B cell (primary cell): ENCODE results near the gene PHLDB3. TPM values are rescaled to one million over a fixed set of nuclear protein-coding genes. Genes with fewer than 3 reads are reported as not detected.

Experiments used
- ATAC-seq: fragments of 200-7000 bp; cut with Tn5 transposase; one replicate; pipeline ENCODE4 v1.10.0; 2021; ENCODE audit warnings: low read depth, mild to moderate bottlenecking, moderate number of reproducible peaks, moderate library complexity
- CTCF ChIA-PET: fragments of 350-600 bp; sonication (Branson Sonifier 250); formaldehyde crosslinking; loops from one replicate; lab custom pipeline; 2021; ENCODE audit warnings: antibody characterized with exemption, inconsistent platforms; lab: Charles Lee
- POLR2A ChIA-PET: fragments of 350-600 bp; sonication (Branson Sonifier 250); formaldehyde crosslinking; loops from one replicate; lab custom pipeline; 2021; ENCODE audit warnings: antibody characterized with exemption; lab: Charles Lee
- DNase-seq: peaks from one replicate; pipeline ENCODE4 v3.0.0; 2013
- H2AFZ ChIP-seq: 2 replicates; pipeline ENCODE4 v1.6.1; 2012; ENCODE audit warnings: mild to moderate bottlenecking, low read depth, low read length; ENCODE audit not compliant: insufficient read depth, poor library complexity, severe bottlenecking
- H3K27ac ChIP-seq, 2 donors: 1 replicate in 1 of 2; 2 replicates in 1 of 2; pipeline ENCODE4 v1.5.1; 2012 to 2013; ENCODE audit warnings: low read length in 2 of 2, mild to moderate bottlenecking in 2 of 2, moderate library complexity in 1 of 2
- H3K27me3 ChIP-seq, 4 experiments: fragments of 200-600 bp in 1 of 4; sonication (generic) in 1 of 4; replicated peaks in 1 of 4; 1 replicate in 2 of 4; 2 replicates in 2 of 4; pipeline versions ENCODE4 v1.6.1 to v1.7.0; 2013 to 2016; ENCODE audit warnings: low read length in 3 of 4, mild to moderate bottlenecking in 2 of 4, mixed read lengths in 1 of 4, moderate library complexity in 1 of 4; ENCODE audit not compliant: insufficient read depth in 4 of 4, control insufficient read depth in 3 of 4; ENCODE audit errors: control extremely low read depth in 1 of 4
- H3K36me3 ChIP-seq, 2 experiments: replicated peaks in 1 of 2; 1 replicate in 1 of 2; 2 replicates in 1 of 2; pipeline versions ENCODE4 v1.6.1 to v1.7.1; 2013; ENCODE audit warnings: low read length in 1 of 2; ENCODE audit not compliant: insufficient read depth in 2 of 2, control insufficient read depth in 1 of 2; ENCODE audit errors: control extremely low read depth in 1 of 2, extremely low read depth in 1 of 2
- H3K4me1 ChIP-seq, 2 donors: fragments of 200-600 bp in 1 of 2; sonication (generic) in 1 of 2; 1 replicate in 1 of 2; 2 replicates in 1 of 2; pipeline versions ENCODE4 v1.5.1 to v1.6.1; 2013 to 2017; ENCODE audit warnings: low read length in 2 of 2; ENCODE audit not compliant: control insufficient read depth in 2 of 2, insufficient read depth in 2 of 2
- H3K4me2 ChIP-seq: replicated peaks from 2 replicates; pipeline ENCODE3; 2012; ENCODE audit warnings: mild to moderate bottlenecking, low read depth, low read length; ENCODE audit not compliant: poor library complexity, severe bottlenecking
- H3K4me3 ChIP-seq, 5 experiments: fragments of 200-600 bp in 1 of 5; sonication (generic) in 1 of 5; 1 replicate in 3 of 5; 2 replicates in 2 of 5; pipeline versions ENCODE4 v1.5.1 to v1.7.0; 2011 to 2016; ENCODE audit warnings: low read length in 4 of 5, mild to moderate bottlenecking in 4 of 5, low read depth in 2 of 5, control low read depth in 1 of 5, moderate library complexity in 1 of 5; ENCODE audit not compliant: insufficient read depth in 1 of 5; ENCODE audit errors: control extremely low read depth in 1 of 5, extremely low read depth in 1 of 5
- H3K79me2 ChIP-seq: fragments of 200-600 bp; sonication (generic); one replicate; pipeline ENCODE4 v1.6.0; 2016; ENCODE audit warnings: low read length; ENCODE audit not compliant: control insufficient read depth, insufficient read depth
- H3K9ac ChIP-seq: fragments of 200-600 bp; sonication (generic); 2 replicates; pipeline ENCODE4 v1.6.1; 2017; ENCODE audit warnings: mild to moderate bottlenecking, low read length, moderate library complexity
- H3K9me3 ChIP-seq, 3 donors: one replicate each; pipeline versions ENCODE4 v1.6.1 to v1.7.1; 2013; ENCODE audit warnings: low read length in 2 of 3; ENCODE audit not compliant: control insufficient read depth in 2 of 3, insufficient read depth in 1 of 3; ENCODE audit errors: control extremely low read depth in 1 of 3
- H4K20me1 ChIP-seq: 2 replicates; pipeline ENCODE4 v1.6.0; 2012; ENCODE audit warnings: mild to moderate bottlenecking, low read length; ENCODE audit not compliant: insufficient read depth, control insufficient read depth, poor library complexity, severe bottlenecking
- H3K27ac Mint-ChIP-seq: one replicate; pipeline ENCODE4 v1.8.0; 2021; ENCODE audit warnings: mixed read lengths
- H3K27me3 Mint-ChIP-seq: one replicate; pipeline ENCODE4 v1.8.0; 2021; ENCODE audit warnings: mixed read lengths
- H3K4me1 Mint-ChIP-seq: one replicate; pipeline ENCODE4 v1.8.0; 2021; ENCODE audit warnings: mixed read lengths
- H3K4me3 Mint-ChIP-seq: one replicate; pipeline ENCODE4 v1.8.0; 2021; ENCODE audit warnings: mixed read lengths
- H3K9me3 Mint-ChIP-seq: one replicate; pipeline ENCODE4 v1.8.0; 2022; ENCODE audit warnings: mixed read lengths; ENCODE audit not compliant: insufficient read depth
- EZH2 ChIP-seq: IDR thresholded peaks from 2 replicates; pipeline ENCODE4 v1.6.1; 2012; ENCODE audit warnings: borderline replicate concordance, low read depth, mild to moderate bottlenecking, moderate library complexity, low read length; ENCODE audit not compliant: insufficient read depth, poor library complexity, severe bottlenecking
- WGBS: methylation state at CpG from one replicate; pipeline ENCODE4 v1.1.5; 2013; ENCODE audit warnings: missing lambda C conversion rate; ENCODE audit not compliant: insufficient coverage; 5-methylcytosine and 5-hydroxymethylcytosine counted together
- intact Hi-C: fragments of 100-400 bp; cut with micrococcal nuclease; formaldehyde crosslinking; loops from one replicate; pipeline ENCODE4 v1.10.0; 2022
- polyA plus RNA-seq: library from polyadenylated mRNA; depleted of rRNA; stranded (reverse); fragments of >200 nt; gene quantifications from 2 replicates; pipeline ENCODE4 v1.2.3, GENCODE V29; 2012
- total RNA-seq, 2 donors: library from RNA; stranded (reverse); fragments of 120-200 nt in 1 of 2; gene quantifications; 1 replicate in 1 of 2; 2 replicates in 1 of 2; pipeline versions ENCODE4 v1.2.3 to v1.2.4, GENCODE V29; 2013 to 2022
- TF ChIP-seq, protein P1 (sequence below): fragments of 200-600 bp; IDR thresholded peaks from one replicate; pipeline ENCODE4 v1.8.0; 2022; ENCODE audit warnings: antibody characterized with exemption, mild to moderate bottlenecking

PHLDB3 gene
- total and polyA plus RNA-seq, 2 donors (not counting 1 experiment from before 2014, with no cell fraction given): 10.2 to 30.7 TPM

DNA sequence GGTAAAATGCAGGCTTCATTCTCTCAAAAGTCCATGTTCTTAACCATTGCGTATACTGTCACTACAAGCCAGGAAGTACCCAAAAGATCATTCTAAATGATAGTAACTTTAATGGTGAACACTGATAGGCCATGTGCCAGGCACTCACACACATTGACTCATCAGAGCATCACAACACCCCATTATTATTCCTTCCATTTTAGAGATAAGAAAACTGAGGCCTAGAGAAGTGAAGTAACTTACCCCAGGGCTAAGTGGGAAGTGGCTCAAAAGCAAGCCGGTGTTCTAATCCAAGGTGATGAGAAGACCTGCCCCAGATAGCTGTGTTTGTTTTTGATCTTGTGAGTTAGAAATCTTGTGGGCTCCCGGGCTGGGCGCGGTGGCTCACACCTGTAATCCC, 1.4 kb upstream of the PHLDB3 start:
- H3K27ac ChIP-seq: peak overlapping the region in 1 of 2 donors; percentile 9

GRCh38 chr19:43505186-43505456, 575 bp upstream of the PHLDB3 start:
- ChIA-PET CTCF (interaction anchor here (1.0 to 3.6 kb wide), 4 partner anchors 14 to 66 kb away, joined by 3 to 45 read pairs (median 20); no protein-coding TSS in a partner anchor), POLR2A (interaction anchor here (0.6 to 2.9 kb wide), 5 partner anchors 8 to 41 kb away, joined by 5 to 13 read pairs (median 7); partner anchors contain the start of gene ZNF575)
- ATAC-seq: no peak
- WGBS: no CpG with 5 or more reads among the region's 3 CpGs
- Mint-ChIP-seq H3K4me3 (peak overlapping the region; percentile 95), H3K9me3 (no peaks in the 10 kb centered on the region), H3K27ac (peak overlapping the region; percentile 74), H3K4me1 (peaks cover 23% of the 10 kb centered on the region), H3K27me3 (no peaks in the 10 kb centered on the region)
- no peaks in the 10 kb centered on the region for H4K20me1 ChIP-seq
- intact Hi-C loops: no loop called here
- no peaks in the 10 kb centered on the region for H3K9me3 ChIP-seq
- no peaks in the 10 kb centered on the region for H3K27me3 ChIP-seq
- H3K4me3 ChIP-seq: peak overlapping the region in 1 of 5 experiments; percentile 97
- peak overlapping the region; percentile 99 for H3K4me2 ChIP-seq
- H2AFZ ChIP-seq: peak overlapping the region; percentile 98
- H3K36me3 ChIP-seq: peaks cover 1 to 2% of the 10 kb centered on the region in 2 experiments
- peaks cover 12 to 22% of the 10 kb centered on the region in 2 donors for H3K4me1 ChIP-seq
- DNase-seq: no peak
- TF ChIP-seq EZH2: no peak
- TF ChIP-seq, protein P1, sequence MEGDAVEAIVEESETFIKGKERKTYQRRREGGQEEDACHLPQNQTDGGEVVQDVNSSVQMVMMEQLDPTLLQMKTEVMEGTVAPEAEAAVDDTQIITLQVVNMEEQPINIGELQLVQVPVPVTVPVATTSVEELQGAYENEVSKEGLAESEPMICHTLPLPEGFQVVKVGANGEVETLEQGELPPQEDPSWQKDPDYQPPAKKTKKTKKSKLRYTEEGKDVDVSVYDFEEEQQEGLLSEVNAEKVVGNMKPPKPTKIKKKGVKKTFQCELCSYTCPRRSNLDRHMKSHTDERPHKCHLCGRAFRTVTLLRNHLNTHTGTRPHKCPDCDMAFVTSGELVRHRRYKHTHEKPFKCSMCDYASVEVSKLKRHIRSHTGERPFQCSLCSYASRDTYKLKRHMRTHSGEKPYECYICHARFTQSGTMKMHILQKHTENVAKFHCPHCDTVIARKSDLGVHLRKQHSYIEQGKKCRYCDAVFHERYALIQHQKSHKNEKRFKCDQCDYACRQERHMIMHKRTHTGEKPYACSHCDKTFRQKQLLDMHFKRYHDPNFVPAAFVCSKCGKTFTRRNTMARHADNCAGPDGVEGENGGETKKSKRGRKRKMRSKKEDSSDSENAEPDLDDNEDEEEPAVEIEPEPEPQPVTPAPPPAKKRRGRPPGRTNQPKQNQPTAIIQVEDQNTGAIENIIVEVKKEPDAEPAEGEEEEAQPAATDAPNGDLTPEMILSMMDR: no peak
- peak overlapping the region; percentile 87 for H3K9ac ChIP-seq
- H3K79me2 ChIP-seq: no peaks in the 10 kb centered on the region
- H3K27ac ChIP-seq: peak overlapping the region; percentile 77 to 80

More for the DNA sequence above, 1.4 kb upstream of the PHLDB3 start:
- Mint-ChIP-seq H3K27me3 (no peaks in the 10 kb centered on the region), H3K27ac (peak overlapping the region; percentile 65), H3K4me1 (peaks cover 21% of the 10 kb centered on the region), H3K9me3 (no peaks in the 10 kb centered on the region), H3K4me3 (peak overlapping the region; percentile 60)
- Histone ChIP-seq H3K9ac (no peak overlapping the region), H2AFZ (no peak overlapping the region), H3K4me3 (no peak overlapping the region), H4K20me1 (no peaks in the 10 kb centered on the region), H3K79me2 (no peaks in the 10 kb centered on the region), H3K27me3 (no peaks in the 10 kb centered on the region), H3K36me3 (peaks cover 1 to 2% of the 10 kb centered on the region in 2 experiments), H3K9me3 (no peaks in the 10 kb centered on the region), H3K4me2 (no peak overlapping the region), H3K4me1 (peaks cover 12 to 22% of the 10 kb centered on the region in 2 donors)
- ATAC-seq (no peak), DNase-seq (no peak)
- 92% methylated on average over 4 of the region's 5 CpGs for WGBS
- CTCF ChIA-PET: interaction anchor here (2.6 to 3.6 kb wide), 2 partner anchors 19 to 58 kb away, joined by 13 to 45 read pairs; no protein-coding TSS in a partner anchor
- intact Hi-C loops: no loop called here
- POLR2A ChIA-PET: interaction anchor here (1.0 to 2.9 kb wide), 2 partner anchors 7 to 42 kb away, joined by 5 to 13 read pairs; no protein-coding TSS in a partner anchor
- no peak for TF ChIP-seq EZH2
- TF ChIP-seq, protein P1: no peak
